Left ventricle myocardium inferior (tissue), 1 donor: ENCODE results near the gene CCM2L. TPM values are rescaled to one million over a fixed set of nuclear protein-coding genes. Genes with fewer than 3 reads are reported as not detected.

Source experiments
- DNase-seq: peaks from one replicate; pipeline ENCODE4 v3.0.0-alpha.2; 2020
- H3K27ac ChIP-seq: fragments of 200-600 bp; replicated peaks from 2 replicates; pipeline ENCODE4 v1.8.0; 2021
- H3K27me3 ChIP-seq: fragments of 200-600 bp; 2 replicates; pipeline ENCODE4 v1.8.0; 2021; ENCODE audit warnings: low read depth
- H3K36me3 ChIP-seq: fragments of 200-600 bp; 2 replicates; pipeline ENCODE4 v1.8.0; 2021
- H3K4me1 ChIP-seq: fragments of 200-600 bp; 2 replicates; pipeline ENCODE4 v1.8.0; 2021
- H3K4me3 ChIP-seq: fragments of 200-600 bp; 2 replicates; pipeline ENCODE4 v1.8.0; 2021; ENCODE audit warnings: mild to moderate bottlenecking, moderate library complexity
- H3K9me3 ChIP-seq: fragments of 200-600 bp; replicated peaks from 2 replicates; pipeline ENCODE4 v1.8.0; 2021
- CTCF ChIP-seq: fragments of 200-600 bp; IDR thresholded peaks from 2 replicates; pipeline ENCODE4 v1.8.0; 2021; ENCODE audit warnings: antibody characterized with exemption, mild to moderate bottlenecking, borderline replicate concordance
- intact Hi-C: fragments of 100-400 bp; cut with micrococcal nuclease; formaldehyde crosslinking; loops from one replicate; pipeline ENCODE4 v1.11.0; 2022
- total RNA-seq: library from RNA; stranded (reverse); fragmentation: NEBNext Ultra II Directional; extraction: Animal tissue kit (Norgen Biotek cat#: 25700); gene quantifications from one replicate; pipeline ENCODE4 v1.2.1, GENCODE V29; 2021
- donor health status: DM: no; HTN: yes; CAD: no; lungs with severe emphysema.

CCM2L gene
- total RNA-seq, 1 donor from 2014 or later = 7.5 TPM

DNA sequence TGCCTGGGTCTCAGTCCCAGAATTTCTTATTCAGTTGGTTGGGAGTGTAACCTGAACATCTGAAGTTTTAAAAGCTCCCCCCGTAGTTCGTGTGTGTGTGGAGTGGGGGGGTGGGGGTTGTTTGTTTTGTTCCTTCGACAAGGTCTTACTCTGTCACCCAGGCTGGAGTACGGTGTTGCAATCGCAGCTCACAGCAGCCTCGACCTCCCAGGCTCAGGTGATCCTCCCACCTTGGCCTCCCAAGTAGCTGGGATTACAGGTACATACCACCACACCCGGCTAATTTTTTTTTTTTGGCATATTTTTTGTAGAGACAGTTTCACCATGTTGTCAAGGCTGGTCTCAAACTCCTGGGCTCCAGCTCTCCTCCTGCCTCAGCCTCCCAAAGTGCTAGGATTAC is 3.1 kb downstream of the CCM2L start:
- peaks cover 54% of the 10 kb centered on the region for H3K4me1 ChIP-seq
- DNase-seq = no peak
- peak overlapping the region; percentile 89 for H3K27ac ChIP-seq
- intact Hi-C loops = no loop called here
- peaks cover 61% of the 10 kb centered on the region for H3K27me3 ChIP-seq
- H3K4me3 ChIP-seq = peak overlapping the region; percentile 66
- TF ChIP-seq CTCF = no peak
- H3K36me3 ChIP-seq = no peaks in the 10 kb centered on the region
- H3K9me3 ChIP-seq = no peaks in the 10 kb centered on the region

GRCh38 chr20:32017711-32018251 is 7.5 kb downstream of the CCM2L start:
- Histone ChIP-seq H3K27me3 (peaks cover 82% of the 10 kb centered on the region), H3K4me3 (no peak overlapping the region), H3K27ac (peak overlapping the region; percentile 0), H3K4me1 (peaks cover 53% of the 10 kb centered on the region), H3K36me3 (no peaks in the 10 kb centered on the region), H3K9me3 (no peaks in the 10 kb centered on the region)
- DNase-seq = no peak
- intact Hi-C loops = no loop called here
- TF ChIP-seq CTCF = no peak

DNA sequence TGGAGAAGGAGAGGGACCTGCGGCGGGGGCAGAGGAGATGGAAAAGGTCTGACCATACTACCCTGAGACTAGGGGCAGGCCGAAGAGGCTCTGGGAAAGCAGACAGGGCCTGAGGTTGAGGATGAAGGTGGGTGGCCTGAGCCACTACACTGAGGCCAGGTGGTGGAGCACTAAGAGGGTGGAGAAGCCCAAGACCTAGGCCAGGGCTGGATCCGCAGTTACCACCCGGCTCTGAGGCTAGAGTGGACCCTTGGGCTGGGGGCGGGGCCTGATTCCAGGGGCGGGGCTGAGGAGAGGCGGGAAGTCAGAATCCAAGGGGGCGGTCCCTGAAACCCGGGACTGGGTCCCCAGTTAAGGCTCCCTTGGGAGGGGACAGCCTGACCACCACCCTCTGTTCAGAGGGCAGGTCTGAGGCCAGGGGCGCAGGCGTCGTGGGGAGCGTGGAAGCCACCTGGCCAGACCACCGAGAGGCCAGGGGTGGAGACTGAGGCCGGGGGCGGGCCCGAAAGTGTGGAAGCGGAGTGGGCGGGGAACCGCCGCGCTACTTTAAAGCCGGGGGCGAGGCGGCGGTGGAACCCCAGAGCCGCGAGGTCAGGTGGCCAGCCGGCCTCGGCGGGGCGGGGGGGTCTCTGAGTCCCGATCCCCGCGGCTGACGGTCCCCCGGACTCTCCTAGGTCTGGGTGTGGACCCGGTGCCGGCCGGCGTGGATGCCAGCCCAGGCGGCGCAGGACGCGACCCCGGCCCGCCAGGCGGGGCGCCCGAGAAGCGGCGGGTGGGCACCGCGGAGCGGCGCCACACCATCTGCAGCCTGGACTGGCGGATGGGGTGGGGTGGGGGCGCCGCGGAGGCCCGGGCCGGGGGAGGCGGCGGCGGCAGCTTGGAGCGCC is 8.3 kb downstream of the CCM2L start:
- Histone ChIP-seq H3K9me3 (no peaks in the 10 kb centered on the region), H3K36me3 (no peaks in the 10 kb centered on the region), H3K27ac (peak overlapping the region; percentile 76), H3K4me1 (peaks cover 53% of the 10 kb centered on the region), H3K4me3 (peak overlapping the region; percentile 68), H3K27me3 (peaks cover 89% of the 10 kb centered on the region)
- intact Hi-C loops = no loop called here
- DNase-seq = peak; percentile 58
- TF ChIP-seq CTCF = no peak

GRCh38 chr20:32019156-32019510 is 8.9 kb downstream of the CCM2L start:
- H3K4me1 ChIP-seq = peaks cover 46% of the 10 kb centered on the region
- H3K9me3 ChIP-seq = no peaks in the 10 kb centered on the region
- no peaks in the 10 kb centered on the region for H3K36me3 ChIP-seq
- DNase-seq = no peak
- intact Hi-C loops = no loop called here
- H3K27ac ChIP-seq = peak overlapping the region; percentile 76
- H3K27me3 ChIP-seq = peaks cover 91% of the 10 kb centered on the region
- peak overlapping the region; percentile 68 for H3K4me3 ChIP-seq
- no peak for TF ChIP-seq CTCF

- H3K27me3 ChIP-seq = peaks cover 88% of the 10 kb centered on the region
- DNase-seq = no peak
- no peaks in the 10 kb centered on the region for H3K9me3 ChIP-seq
- peaks cover 41% of the 10 kb centered on the region for H3K4me1 ChIP-seq
- no peak for TF ChIP-seq CTCF
- H3K36me3 ChIP-seq = peaks cover 2% of the 10 kb centered on the region
- peak overlapping the region; percentile 68 for H3K4me3 ChIP-seq
- intact Hi-C loops = no loop called here
- H3K27ac ChIP-seq = peak overlapping the region; percentile 76
Measured at GRCh38 chr20:32019563-32020463, 9.6 kb downstream of the CCM2L start.
